GM20431 (cell line): ENCODE data around the gene RCN2.

Source experiments
- in situ Hi-C: fragments of 300-500 bp; cut with MseI, MboI; formaldehyde crosslinking; loops from one replicate; pipeline ENCODE4 v1.15.0; 2020; ENCODE audit warnings: low sequenced_read_pairs; ENCODE audit not compliant: unreplicated experiment

The RCN2 gene

GRCh38 chr15:76991741-76992645, 60.4 kb downstream of the RCN2 start:
- in situ Hi-C loops, result no loop called here

GRCh38 chr15:76993114-76993725, 61.7 kb downstream of the RCN2 start:
- in situ Hi-C loops, result no loop called here

DNA sequence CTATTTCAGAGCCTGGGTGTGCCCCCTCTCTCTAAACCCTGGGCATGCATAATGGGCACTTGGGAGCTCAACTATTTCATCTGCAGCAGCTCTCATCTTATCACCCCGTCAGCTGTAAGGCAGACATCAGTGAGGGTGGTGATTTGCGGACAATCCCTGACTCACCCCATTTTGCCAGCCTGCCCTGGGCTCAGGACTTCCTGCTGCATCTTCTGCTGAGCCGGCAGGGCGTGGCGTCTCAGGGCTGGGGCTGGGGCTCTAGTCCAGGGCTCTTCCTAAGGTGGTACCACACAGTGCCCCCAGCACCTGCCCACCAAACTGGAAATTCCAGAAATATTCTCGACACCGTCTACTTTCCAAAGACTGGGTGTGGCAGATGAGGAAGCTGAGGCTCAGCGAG, 62.5 kb downstream of the RCN2 start:
- in situ Hi-C loops, result no loop called here

- in situ Hi-C loops, result no loop called here
Observed at GRCh38 chr15:76994496-76994895, 62.9 kb downstream of the RCN2 start.

GRCh38 chr15:76994971-76995945, 63.7 kb downstream of the RCN2 start, which contains the start of gene PSTPIP1:
PSTPIP1 (plus strand) TSS chr15:76995126; CDS start chr15:76995574, 448 bp downstream.
- in situ Hi-C loops, result no loop called here

DNA sequence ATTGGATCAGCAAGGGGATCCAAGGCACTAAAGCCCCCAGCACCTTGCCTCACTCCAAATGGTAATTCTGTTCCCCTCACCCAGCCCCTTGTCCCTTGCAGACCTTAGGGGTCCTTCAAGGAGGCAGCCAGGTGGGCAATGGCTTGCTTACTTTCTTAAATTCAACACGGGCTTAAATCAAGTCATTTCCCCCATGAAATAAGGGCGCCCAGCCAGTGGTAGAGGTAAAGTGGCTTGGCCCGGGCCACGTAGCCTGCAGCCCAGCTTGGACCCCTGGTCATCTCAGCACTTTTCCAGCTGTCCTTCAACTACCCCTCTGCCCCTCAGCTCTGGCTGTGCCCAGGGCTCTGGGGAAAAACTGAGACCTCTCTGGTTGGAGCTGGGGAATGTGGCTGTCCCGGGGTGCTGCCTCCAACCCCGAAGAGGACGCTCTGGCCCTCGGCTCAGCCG, 64.6 kb downstream of the RCN2 start:
- in situ Hi-C loops, result no loop called here

- in situ Hi-C loops, result no loop called here
Observed at GRCh38 chr15:76996526-76997401, 65.2 kb downstream of the RCN2 start.

- in situ Hi-C loops, result no loop called here
Observed at GRCh38 chr15:76998663-76999285, 67.2 kb downstream of the RCN2 start.

- in situ Hi-C loops, result no loop called here
Observed at GRCh38 chr15:76999996-77000395, 68.4 kb downstream of the RCN2 start.

DNA sequence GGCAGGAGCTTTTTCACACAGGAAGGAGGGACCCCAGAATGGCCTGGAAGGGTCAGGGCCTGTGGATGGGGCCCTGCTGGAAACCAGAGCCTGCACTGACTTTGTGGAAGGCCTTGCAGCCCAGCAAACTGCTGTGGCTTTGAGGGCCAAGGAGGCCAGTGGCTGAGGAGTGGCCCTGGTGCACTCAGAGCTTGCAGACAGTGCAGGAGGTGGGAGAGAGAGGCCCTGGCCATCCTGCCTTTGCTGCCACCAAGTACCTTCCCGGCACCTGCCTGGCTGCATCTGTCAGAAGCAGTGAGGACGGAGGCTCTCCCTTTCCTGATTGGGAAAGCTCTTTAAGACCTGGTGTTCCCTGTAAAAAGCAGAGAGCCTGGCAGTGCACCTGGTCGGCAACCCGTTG, 69.8 kb downstream of the RCN2 start:
- in situ Hi-C loops, result no loop called here

GRCh38 chr15:77001966-77002365, 70.4 kb downstream of the RCN2 start:
- in situ Hi-C loops, result no loop called here

GRCh38 chr15:77002436-77002835, 70.9 kb downstream of the RCN2 start:
- in situ Hi-C loops, result no loop called here

- in situ Hi-C loops, result no loop called here
Observed at GRCh38 chr15:77002954-77003912, 71.7 kb downstream of the RCN2 start.
